Karpas-422 (cell line): ENCODE results near the gene SETD1B. TPM values are rescaled to one million over a fixed set of nuclear protein-coding genes. Genes with fewer than 3 reads are reported as not detected.
"Not testable (repeated sequence)": the region's sequence is repeated elsewhere in the genome, so short reads cannot be mapped to it uniquely, and the experiment has no call there.

Experiments
- DNase-seq: peaks from one replicate; pipeline ENCODE4 v3.0.0-alpha.2; 2015
- H2AFZ ChIP-seq: fragments of 200-600 bp; sonication (generic); 2 replicates; pipeline ENCODE4 v1.6.1; 2014; ENCODE audit warnings: antibody characterized with exemption, low read length, mixed read lengths
- H3K27ac ChIP-seq: fragments of 200-600 bp; sonication (generic); 2 replicates; pipeline ENCODE4 v1.5.1; 2014; ENCODE audit warnings: mild to moderate bottlenecking, low read length, moderate library complexity
- H3K27me3 ChIP-seq: fragments of 200-600 bp; sonication (generic); 2 replicates; pipeline ENCODE4 v1.6.1; 2014; ENCODE audit warnings: low read length, mixed read lengths
- H3K36me3 ChIP-seq: fragments of 200-600 bp; sonication (generic); 2 replicates; pipeline ENCODE4 v1.6.1; 2014; ENCODE audit warnings: low read length, mixed read lengths; ENCODE audit not compliant: insufficient read depth
- H3K4me1 ChIP-seq: fragments of 200-600 bp; sonication (generic); 2 replicates; pipeline ENCODE4 v1.6.1; 2014; ENCODE audit warnings: mild to moderate bottlenecking, low read length, mixed read lengths
- H3K4me2 ChIP-seq: fragments of 200-600 bp; sonication (generic); 2 replicates; pipeline ENCODE4 v1.6.1; 2014; ENCODE audit warnings: low read length, low read depth, mild to moderate bottlenecking; ENCODE audit not compliant: poor library complexity, severe bottlenecking
- H3K4me3 ChIP-seq: fragments of 200-600 bp; sonication (generic); 2 replicates; pipeline ENCODE4 v1.5.1; 2014; ENCODE audit warnings: mild to moderate bottlenecking, antibody characterized with exemption, low read length, mixed read lengths
- H3K79me2 ChIP-seq: fragments of 200-600 bp; sonication (generic); 2 replicates; pipeline ENCODE4 v1.6.1; 2014; ENCODE audit warnings: mild to moderate bottlenecking, low read length, mixed read lengths
- H3K9ac ChIP-seq: fragments of 200-600 bp; sonication (generic); 2 replicates; pipeline ENCODE4 v1.6.0; 2014; ENCODE audit warnings: low read length
- H3K9me2 ChIP-seq: fragments of 200-600 bp; sonication (generic), shearing (Covaris generic); replicated peaks from 2 replicates; pipeline ENCODE4 v1.6.0; 2014; ENCODE audit warnings: mild to moderate bottlenecking, low read length, moderate library complexity; ENCODE audit not compliant: insufficient read depth
- H3K9me3 ChIP-seq: fragments of 300-700, 200-600 bp; sonication (generic); 2 replicates; pipeline ENCODE4 v1.6.1; 2014; ENCODE audit warnings: low read length, mixed read lengths
- H4K20me1 ChIP-seq: fragments of 200-600 bp; sonication (generic); 2 replicates; pipeline ENCODE4 v1.6.1; 2014; ENCODE audit warnings: mild to moderate bottlenecking, antibody characterized with exemption, low read length, low read depth; ENCODE audit not compliant: insufficient read depth
- total RNA-seq: library from RNA; depleted of rRNA; stranded (reverse); fragments of >200 nt; shearing (Covaris generic); gene quantifications from 2 replicates; pipeline ENCODE4 v1.2.3, GENCODE V29; 2014; ENCODE audit warnings: low replicate concordance

SETD1B gene
- total RNA-seq, 1 experiment from 2014 or later: 2.1 TPM

DNA sequence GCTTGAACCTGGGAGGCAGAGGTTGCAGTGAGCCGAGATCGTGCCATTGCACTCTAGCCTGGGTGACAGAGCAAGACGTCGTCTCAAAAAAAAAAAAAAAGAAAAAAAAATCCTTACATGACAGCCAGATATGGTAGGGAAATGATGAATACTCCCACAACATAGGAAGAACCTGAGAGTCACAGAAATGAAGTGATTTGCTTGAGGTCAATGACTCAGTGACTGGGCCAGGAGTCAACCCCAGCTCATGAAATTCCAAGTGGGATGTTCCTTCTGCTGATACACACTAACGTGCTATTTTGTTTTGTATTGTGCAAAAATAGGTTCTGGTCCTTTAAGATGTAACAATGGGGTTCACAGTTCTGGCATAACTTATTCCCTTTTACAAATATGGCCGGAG lies 19.3 kb upstream of the SETD1B start:
- no peak overlapping the region for H3K27ac ChIP-seq
- H3K9me3 ChIP-seq: no peaks in the 10 kb centered on the region
- DNase-seq: no peak
- no peaks in the 10 kb centered on the region for H3K9me2 ChIP-seq
- H3K4me3 ChIP-seq: no peak overlapping the region
- no peaks in the 10 kb centered on the region for H3K79me2 ChIP-seq
- H3K36me3 ChIP-seq: no peaks in the 10 kb centered on the region
- no peak overlapping the region for H3K9ac ChIP-seq
- peaks cover 23% of the 10 kb centered on the region for H3K4me1 ChIP-seq
- no peak overlapping the region for H3K4me2 ChIP-seq
- H4K20me1 ChIP-seq: peaks cover 9% of the 10 kb centered on the region; the same call in 1 of the 2 replicates
- H3K27me3 ChIP-seq: no peaks in the 10 kb centered on the region
- H2AFZ ChIP-seq: no peak overlapping the region

DNA sequence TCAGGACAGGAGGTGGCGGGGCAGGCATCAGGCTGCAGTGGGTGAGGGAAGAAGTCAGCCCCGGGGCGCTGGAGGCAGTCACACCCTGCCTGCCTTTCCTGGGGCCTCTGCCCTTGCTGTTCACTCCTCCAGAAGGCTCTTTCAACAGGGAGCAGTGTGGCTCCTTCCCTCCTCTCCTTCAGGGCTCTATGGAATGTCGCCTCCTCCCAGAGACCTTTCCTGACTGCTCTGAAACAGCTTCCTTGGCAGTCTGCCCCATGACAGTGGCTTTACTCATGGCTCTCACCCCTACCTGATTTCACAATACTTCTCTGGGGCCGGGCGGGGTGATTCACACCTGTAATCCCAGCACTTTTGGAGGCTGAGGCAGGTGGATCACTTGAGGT lies 17.4 kb upstream of the SETD1B start:
- peaks cover 9% of the 10 kb centered on the region; the same call in 1 of the 2 replicates for H4K20me1 ChIP-seq
- no peaks in the 10 kb centered on the region for H3K27me3 ChIP-seq
- H3K4me2 ChIP-seq: no peak overlapping the region
- H3K9ac ChIP-seq: no peak overlapping the region
- H2AFZ ChIP-seq: no peak overlapping the region
- H3K9me2 ChIP-seq: no peaks in the 10 kb centered on the region
- H3K27ac ChIP-seq: no peak overlapping the region
- no peaks in the 10 kb centered on the region for H3K79me2 ChIP-seq
- peaks cover 28% of the 10 kb centered on the region for H3K4me1 ChIP-seq
- H3K36me3 ChIP-seq: no peaks in the 10 kb centered on the region
- H3K9me3 ChIP-seq: no peaks in the 10 kb centered on the region
- H3K4me3 ChIP-seq: no peak overlapping the region
- DNase-seq: no peak

DNA sequence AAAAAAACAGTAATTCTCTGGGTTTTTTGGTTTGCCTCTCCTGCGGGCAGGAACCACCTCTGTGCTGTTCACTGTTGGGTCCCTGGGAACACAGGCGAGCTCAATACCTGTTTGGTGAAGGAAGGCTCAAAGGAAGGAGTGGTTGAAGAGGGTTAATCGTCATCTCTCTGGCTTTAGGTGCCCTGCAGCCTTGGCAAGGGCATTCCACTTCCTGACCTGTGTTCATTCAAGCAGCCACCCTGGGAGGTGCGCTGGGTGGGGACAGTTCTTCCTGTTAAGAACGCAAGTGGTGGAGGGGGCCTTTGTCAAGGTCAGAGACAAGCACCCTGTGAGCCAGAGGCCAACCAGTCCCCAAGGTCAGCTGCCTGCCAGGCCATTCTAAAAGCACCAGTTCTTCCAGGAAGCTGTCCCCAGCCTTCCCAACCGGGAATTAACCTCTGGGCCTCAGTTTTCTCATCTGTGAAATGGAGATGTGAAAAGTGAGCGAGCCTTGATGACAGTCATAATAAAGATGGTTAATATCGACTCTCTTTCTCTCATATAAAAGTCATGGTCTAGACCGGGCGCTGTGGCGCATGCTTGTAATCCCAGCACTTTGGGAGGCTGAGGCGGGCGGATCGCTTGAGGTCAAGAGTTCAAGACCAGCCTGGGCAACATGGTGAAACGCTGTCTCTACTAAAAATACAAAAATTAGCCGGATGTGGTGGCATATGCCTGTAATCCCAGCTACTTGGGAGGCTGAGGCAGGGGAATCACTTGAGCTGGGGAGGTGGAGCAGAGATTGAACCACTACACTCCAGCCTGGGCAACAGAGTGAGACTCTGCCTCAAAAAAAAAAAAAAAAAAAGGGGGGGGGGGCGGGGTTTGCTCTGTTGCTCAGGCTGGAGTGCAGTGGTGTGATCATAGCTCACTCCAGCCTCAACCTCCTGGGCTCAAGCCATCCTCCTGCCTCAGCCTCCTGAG lies 16.5 kb upstream of the SETD1B start:
- Histone ChIP-seq H4K20me1 (peaks cover 3% of the 10 kb centered on the region; the same call in 1 of the 2 replicates), H3K36me3 (no peaks in the 10 kb centered on the region), H3K4me2 (no peak overlapping the region), H3K27me3 (no peaks in the 10 kb centered on the region), H3K9me2 (no peaks in the 10 kb centered on the region), H2AFZ (no peak overlapping the region), H3K9me3 (no peaks in the 10 kb centered on the region), H3K4me1 (peaks cover 18% of the 10 kb centered on the region), H3K9ac (no peak overlapping the region), H3K27ac (no peak overlapping the region), H3K4me3 (no peak overlapping the region), H3K79me2 (no peaks in the 10 kb centered on the region)
- no peak for DNase-seq

DNA sequence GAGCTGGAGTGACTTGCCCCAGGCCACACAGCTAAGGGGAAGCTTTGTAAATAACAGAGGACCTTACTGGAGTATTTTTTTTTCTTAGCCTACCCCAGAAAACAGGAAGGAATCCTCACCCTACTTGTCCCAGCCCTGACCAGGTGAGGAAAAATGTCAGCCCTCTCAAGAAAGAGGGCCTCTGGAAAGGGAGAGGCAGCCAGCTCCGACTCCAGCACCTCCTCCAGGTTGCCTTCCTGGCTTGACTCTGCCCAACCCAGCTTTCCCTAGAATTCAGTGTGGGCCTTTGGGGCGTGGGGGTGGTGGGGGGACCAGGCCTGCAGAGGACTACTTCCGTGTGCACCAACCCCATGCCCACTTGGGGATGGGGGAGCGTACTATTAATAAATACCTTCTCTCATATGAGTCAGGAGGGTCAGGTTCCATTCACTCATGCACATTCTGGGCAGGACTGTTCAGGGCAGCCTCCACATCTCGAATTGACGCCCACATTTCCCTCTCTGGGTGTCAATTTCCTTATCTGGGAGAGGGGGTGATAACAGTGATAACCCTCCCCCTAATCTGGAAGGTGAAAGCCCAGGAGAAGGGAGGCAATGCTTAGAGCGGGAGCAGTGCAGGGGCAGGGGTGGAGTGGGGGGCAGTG lies 15.5 kb upstream of the SETD1B start:
- Histone ChIP-seq H3K27ac (no peak overlapping the region), H3K9ac (no peak overlapping the region), H3K4me3 (no peak overlapping the region), H3K9me2 (no peaks in the 10 kb centered on the region), H2AFZ (no peak overlapping the region), H3K79me2 (no peaks in the 10 kb centered on the region), H4K20me1 (no peaks in the 10 kb centered on the region), H3K27me3 (no peaks in the 10 kb centered on the region), H3K4me2 (no peak overlapping the region), H3K9me3 (no peaks in the 10 kb centered on the region), H3K4me1 (peaks cover 25% of the 10 kb centered on the region), H3K36me3 (no peaks in the 10 kb centered on the region)
- no peak for DNase-seq

DNA sequence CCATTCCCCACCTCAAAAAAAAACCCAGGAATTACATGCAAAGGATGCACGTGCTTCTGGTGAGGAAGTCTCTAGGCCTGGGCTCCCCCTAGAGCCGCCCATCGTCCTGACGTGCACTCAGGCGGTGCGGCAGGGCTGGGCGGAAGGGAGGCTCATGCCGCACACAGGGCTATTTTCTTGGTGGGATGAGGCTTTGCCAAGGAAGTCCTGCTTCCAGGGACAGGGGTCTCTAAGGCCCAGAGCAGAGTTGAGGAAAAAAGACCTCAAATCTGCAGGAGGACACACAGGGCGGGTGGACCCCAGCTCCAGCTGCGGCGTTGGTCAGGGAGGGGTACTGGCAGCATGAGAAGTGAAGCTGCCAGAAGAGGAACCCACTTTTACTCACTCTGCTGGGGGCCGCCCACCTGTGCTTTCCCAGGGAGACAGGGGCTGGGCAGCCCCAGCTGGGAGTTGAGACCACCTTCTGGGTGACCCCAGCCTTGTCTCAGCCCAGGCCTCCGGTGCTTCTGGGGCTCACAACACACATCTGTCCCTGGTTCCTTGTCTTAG lies 14.5 kb upstream of the SETD1B start:
- Histone ChIP-seq H3K27ac (no peak overlapping the region), H3K9me2 (no peaks in the 10 kb centered on the region), H3K4me2 (peak overlapping the region; percentile 34), H3K4me3 (no peak overlapping the region; the same call in 1 of the 2 replicates), H4K20me1 (no peaks in the 10 kb centered on the region), H3K79me2 (no peaks in the 10 kb centered on the region), H3K4me1 (peaks cover 34% of the 10 kb centered on the region), H3K9me3 (no peaks in the 10 kb centered on the region), H3K36me3 (no peaks in the 10 kb centered on the region), H3K9ac (peak overlapping the region; percentile 51), H2AFZ (0 out of 2 replicates have a peak overlapping the region, but pooled peaks have one; percentile 39), H3K27me3 (no peaks in the 10 kb centered on the region)
- DNase-seq: no peak

DNA sequence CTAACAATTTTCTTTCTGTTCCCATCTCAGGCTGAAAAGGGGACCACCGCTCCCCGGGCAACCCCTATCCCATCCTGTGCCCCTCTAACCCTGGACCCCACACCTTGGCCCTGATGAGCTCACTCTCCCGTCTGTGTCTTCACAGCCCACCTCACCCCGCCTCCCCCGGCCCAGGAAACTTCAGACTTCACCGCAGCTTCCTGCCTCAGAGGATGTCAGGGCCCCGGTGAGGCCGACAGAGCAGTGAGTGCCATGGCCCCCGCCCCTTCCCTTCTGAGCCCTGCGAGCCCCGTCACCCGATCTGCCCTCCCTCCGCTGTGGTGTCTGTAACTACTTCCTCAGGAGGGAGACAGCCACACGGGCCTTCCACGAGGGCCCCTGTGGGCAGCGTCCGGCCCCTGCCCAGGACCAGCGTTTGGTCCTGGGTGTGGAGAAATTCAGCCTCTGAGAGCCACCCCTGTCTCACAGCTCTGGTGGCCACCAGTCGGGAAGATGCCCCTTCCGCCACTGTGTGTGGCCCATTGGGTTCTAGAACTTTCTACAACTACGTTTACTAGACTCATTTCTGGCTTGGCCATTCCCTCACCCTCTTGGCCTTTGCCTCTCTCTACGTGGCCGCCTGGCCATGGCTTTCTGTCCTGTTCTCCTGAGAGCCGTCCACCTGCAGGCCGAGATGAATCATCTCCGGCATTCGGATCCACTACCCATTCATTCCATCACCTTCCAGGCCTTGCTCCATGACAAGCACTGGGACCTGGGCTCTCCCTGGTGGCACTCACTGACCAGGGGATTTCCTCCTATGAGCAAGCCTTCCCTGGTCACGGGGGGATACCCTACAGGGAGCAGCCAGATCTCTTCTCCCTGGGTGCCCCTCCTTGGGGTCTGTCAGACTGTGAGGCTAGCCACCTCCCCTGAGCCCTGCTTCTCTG lies 13.7 kb upstream of the SETD1B start:
- Histone ChIP-seq H3K4me2 (peak overlapping the region; percentile 34), H3K4me1 (peaks cover 41% of the 10 kb centered on the region), H3K79me2 (no peaks in the 10 kb centered on the region), H3K27ac (no peak overlapping the region), H3K9me3 (no peaks in the 10 kb centered on the region), H3K36me3 (no peaks in the 10 kb centered on the region), H2AFZ (peak overlapping the region; percentile 18; the same call in 1 of the 2 replicates), H4K20me1 (no peaks in the 10 kb centered on the region), H3K9ac (peak overlapping the region; percentile 51), H3K4me3 (no peak overlapping the region; the same call in 1 of the 2 replicates), H3K27me3 (no peaks in the 10 kb centered on the region), H3K9me2 (no peaks in the 10 kb centered on the region)
- peak; percentile 81 for DNase-seq

DNA sequence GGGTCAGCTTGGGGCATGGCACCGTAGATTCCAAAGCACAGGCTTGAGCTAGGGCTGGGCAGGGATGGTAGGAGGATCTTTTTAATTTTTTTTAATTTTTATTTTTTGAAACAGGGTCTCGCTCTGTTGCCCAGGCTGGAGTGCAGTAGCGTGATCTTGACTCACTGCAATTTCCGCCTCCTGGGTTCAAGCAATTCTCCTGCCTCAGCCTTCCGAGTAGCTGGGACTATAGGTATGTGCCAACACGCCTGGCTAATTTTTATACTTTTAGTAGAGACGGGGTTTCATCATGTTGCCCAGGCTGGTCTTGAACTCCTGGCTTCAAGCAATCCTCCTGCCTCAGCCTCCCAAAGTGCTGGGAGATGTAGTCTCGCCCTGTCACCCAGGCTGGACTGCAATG lies 13.0 kb upstream of the SETD1B start:
- 0 out of 2 replicates have a peak overlapping the region, but pooled peaks have one; percentile 51 for H3K9ac ChIP-seq
- not testable (repeated sequence) for H4K20me1 ChIP-seq, H3K9me2 ChIP-seq, H3K4me2 ChIP-seq, H3K27me3 ChIP-seq, H3K9me3 ChIP-seq, DNase-seq, H2AFZ ChIP-seq, H3K79me2 ChIP-seq, H3K4me3 ChIP-seq, H3K27ac ChIP-seq, H3K36me3 ChIP-seq
- peaks cover 44% of the 10 kb centered on the region for H3K4me1 ChIP-seq
